H1 (cell line): Measurements from ENCODE around the gene IRX4. TPM values are rescaled to one million over a fixed set of nuclear protein-coding genes. Genes with fewer than 3 reads are reported as not detected.

ENCODE experiments used
- CTCF ChIA-PET: fragments of 300-600 bp; sonication (Branson Sonifier 250); formaldehyde crosslinking; loops from one replicate; lab custom pipeline; 2021; ENCODE audit not compliant: partially characterized antibody; lab: Charles Lee
- POLR2A ChIA-PET: fragments of 300-600 bp; sonication (Branson Sonifier 250); formaldehyde crosslinking; loops from one replicate; lab custom pipeline; 2021; ENCODE audit warnings: inconsistent platforms; ENCODE audit not compliant: partially characterized antibody; lab: Charles Lee
- DNase-seq, 2 experiments: peaks; one replicate each; pipeline versions ENCODE4 v3.0.0 to v3.0.0-alpha.2; 2010 to 2022; ENCODE audit warnings: low spot score in 2 of 2, low read depth in 1 of 2, mixed read lengths in 1 of 2
- FAIRE-seq: peaks from 2 replicates; lab custom pipeline; 2011; peaks lifted over from hg19 to GRCh38; lab: Jason Lieb, UNC
- H2AFZ ChIP-seq: 2 replicates; pipeline ENCODE4 v1.8.1; 2012; ENCODE audit warnings: low read length, inconsistent platforms
- H2AK5ac ChIP-seq: 2 replicates; pipeline ENCODE4 v1.6.1; 2013; ENCODE audit warnings: low read depth, low read length
- H2BK120ac ChIP-seq: replicated peaks from 2 replicates; pipeline ENCODE3; 2013; ENCODE audit warnings: low read depth, low read length, inconsistent platforms
- H2BK12ac ChIP-seq: 2 replicates; pipeline ENCODE4 v1.6.1; 2013; ENCODE audit warnings: low read depth, low read length
- H2BK15ac ChIP-seq: 2 replicates; pipeline ENCODE4 v1.6.1; 2013; ENCODE audit warnings: low read length
- H2BK20ac ChIP-seq: 2 replicates; pipeline ENCODE4 v1.6.1; 2013; ENCODE audit warnings: low read length
- H2BK5ac ChIP-seq: 2 replicates; pipeline ENCODE4 v1.6.1; 2013; ENCODE audit warnings: low read depth, low read length
- H3K14ac ChIP-seq: 2 replicates; pipeline ENCODE4 v1.6.1; 2013; ENCODE audit warnings: inconsistent platforms; ENCODE audit not compliant: insufficient read length
- H3K18ac ChIP-seq: 2 replicates; pipeline ENCODE4 v1.6.1; 2013; ENCODE audit warnings: low read length; ENCODE audit errors: extremely low read depth
- H3K23ac ChIP-seq: 2 replicates; pipeline ENCODE4 v1.6.1; 2013; ENCODE audit warnings: inconsistent platforms; ENCODE audit not compliant: insufficient read length
- H3K23me2 ChIP-seq: 2 replicates; pipeline ENCODE4 v1.6.1; 2013; ENCODE audit warnings: low read depth, low read length
- H3K27ac ChIP-seq: 2 replicates; pipeline ENCODE4 v1.6.1; 2011; ENCODE audit warnings: low read depth, low read length, inconsistent platforms
- H3K27me3 ChIP-seq, 4 experiments: replicated peaks in 1 of 4; 1 replicate in 1 of 4; 2 replicates in 3 of 4; pipeline versions ENCODE4 v1.6.1 to v1.8.1; 2011 to 2013; ENCODE audit warnings: low read length in 3 of 4, mild to moderate bottlenecking in 3 of 4, inconsistent platforms in 2 of 4, mixed read lengths in 2 of 4, moderate library complexity in 1 of 4; ENCODE audit not compliant: control insufficient read depth in 3 of 4, insufficient read depth in 3 of 4; ENCODE audit errors: extremely low read depth in 1 of 4
- H3K36me3 ChIP-seq, 4 experiments: 2 replicates each; pipeline versions ENCODE4 v1.6.1 to v1.8.1; 2011 to 2013; ENCODE audit warnings: mild to moderate bottlenecking in 4 of 4, low read length in 3 of 4, moderate library complexity in 2 of 4, control low read depth in 1 of 4, inconsistent platforms in 1 of 4; ENCODE audit not compliant: insufficient read depth in 4 of 4, control insufficient read depth in 2 of 4
- H3K4ac ChIP-seq: replicated peaks from 2 replicates; pipeline ENCODE3; 2013; ENCODE audit warnings: low read length, low read depth, mixed read lengths, inconsistent platforms; ENCODE audit not compliant: insufficient read length
- H3K4me1 ChIP-seq, 4 experiments: replicated peaks in 1 of 4; 1 replicate in 1 of 4; 2 replicates in 3 of 4; pipeline versions ENCODE4 v1.6.1 to v1.8.1; 2011 to 2013; ENCODE audit warnings: low read length in 3 of 4, inconsistent platforms in 2 of 4, mixed read lengths in 1 of 4; ENCODE audit not compliant: insufficient read depth in 4 of 4, control insufficient read depth in 3 of 4
- H3K4me2 ChIP-seq, 2 experiments: 2 replicates each; pipeline versions ENCODE4 v1.6.1 to v1.8.1; 2011 to 2013; ENCODE audit warnings: low read depth in 2 of 2, low read length in 2 of 2, control low read depth in 1 of 2, inconsistent platforms in 1 of 2, mild to moderate bottlenecking in 1 of 2; ENCODE audit not compliant: insufficient read depth in 1 of 2
- H3K4me3 ChIP-seq, 4 experiments: fragments of 200-600, 300-600 bp in 1 of 4; sonication (generic), shearing (Covaris generic), sonication (Bioruptor Twin) in 1 of 4; 2 replicates each; pipeline versions ENCODE4 v1.5.1 to v1.8.1; 2011 to 2016; ENCODE audit warnings: low read length in 4 of 4, low read depth in 3 of 4, control low read depth in 2 of 4, inconsistent platforms in 2 of 4, mild to moderate bottlenecking in 2 of 4, mixed read lengths in 1 of 4, moderate library complexity in 1 of 4; ENCODE audit not compliant: insufficient read depth in 2 of 4; ENCODE audit errors: extremely low read depth in 1 of 4
- H3K56ac ChIP-seq: replicated peaks from 2 replicates; pipeline ENCODE3; 2013; ENCODE audit warnings: low read depth, mild to moderate bottlenecking, mixed read lengths, low read length, inconsistent platforms; ENCODE audit not compliant: insufficient read length
- H3K79me1 ChIP-seq: 2 replicates; pipeline ENCODE4 v1.6.1; 2013; ENCODE audit warnings: low read depth, low read length, control low read depth
- H3K79me2 ChIP-seq, 2 experiments: 2 replicates each; pipeline versions ENCODE4 v1.6.1 to v1.8.1; 2012 to 2013; ENCODE audit warnings: low read length in 2 of 2, mild to moderate bottlenecking in 2 of 2, inconsistent platforms in 1 of 2; ENCODE audit not compliant: insufficient read depth in 2 of 2, control insufficient read depth in 1 of 2
- H3K9ac ChIP-seq, 4 experiments: replicated peaks in 1 of 4; 1 replicate in 1 of 4; 2 replicates in 3 of 4; pipeline versions ENCODE4 v1.6.1 to v1.8.1; 2011 to 2013; ENCODE audit warnings: low read depth in 3 of 4, low read length in 3 of 4, control low read depth in 2 of 4, mild to moderate bottlenecking in 2 of 4, moderate library complexity in 2 of 4, inconsistent platforms in 1 of 4; ENCODE audit errors: extremely low read depth in 1 of 4
- H3K9me3 ChIP-seq, 2 experiments: 2 replicates each; pipeline versions ENCODE4 v1.6.1 to v1.8.1; 2012 to 2013; ENCODE audit warnings: mild to moderate bottlenecking in 2 of 2, moderate library complexity in 2 of 2, control low read depth in 1 of 2, inconsistent platforms in 1 of 2, low read depth in 1 of 2, low read length in 1 of 2, mixed read lengths in 1 of 2; ENCODE audit not compliant: insufficient read depth in 2 of 2
- H4K20me1 ChIP-seq, 2 experiments: replicated peaks in 1 of 2; 2 replicates each; pipeline versions ENCODE3 to v1.8.1; 2011 to 2013; ENCODE audit warnings: inconsistent platforms in 2 of 2, low read length in 2 of 2, mild to moderate bottlenecking in 1 of 2; ENCODE audit not compliant: insufficient read depth in 2 of 2, control insufficient read depth in 1 of 2
- H4K5ac ChIP-seq: 2 replicates; pipeline ENCODE4 v1.6.1; 2013; ENCODE audit warnings: low read length, low read depth, mixed read lengths, inconsistent platforms; ENCODE audit not compliant: insufficient read length
- H4K8ac ChIP-seq: 2 replicates; pipeline ENCODE4 v1.8.0; 2013; ENCODE audit warnings: mild to moderate bottlenecking, moderate library complexity, low read length, inconsistent platforms; ENCODE audit not compliant: insufficient read depth; ENCODE audit errors: extremely low read depth
- H4K91ac ChIP-seq: replicated peaks from 2 replicates; pipeline ENCODE3; 2013; ENCODE audit warnings: low read length, mixed read lengths, inconsistent platforms; ENCODE audit not compliant: insufficient read length
- CEBPB ChIP-seq: IDR thresholded peaks from 2 replicates; pipeline ENCODE4 v1.6.1; 2012; ENCODE audit warnings: low read depth, low read length
- JUN ChIP-seq: IDR thresholded peaks from 2 replicates; pipeline ENCODE4 v1.6.1; 2011; ENCODE audit warnings: low read depth, mild to moderate bottlenecking, improper control_type of control experiment, low read length
- KDM4A ChIP-seq: IDR thresholded peaks from one replicate; pipeline ENCODE4 v1.7.1; 2012; ENCODE audit warnings: low read depth, mild to moderate bottlenecking, moderate library complexity, low read length, inconsistent platforms; ENCODE audit not compliant: severe bottlenecking
- MAX ChIP-seq: IDR thresholded peaks from 2 replicates; pipeline ENCODE4 v1.6.1; 2012; ENCODE audit warnings: inconsistent platforms
- POLR2AphosphoS5 ChIP-seq: IDR thresholded peaks from 2 replicates; pipeline ENCODE4 v1.6.1; 2011; ENCODE audit warnings: low read depth, low read length
- RFX5 ChIP-seq: IDR thresholded peaks from 2 replicates; pipeline ENCODE4 v1.6.1; 2011; ENCODE audit warnings: low read depth, low read length, improper control_type of control experiment, borderline replicate concordance
- RNF2 ChIP-seq: fragments of 200-900, 300-1000 bp; sonication (generic); IDR thresholded peaks from 2 replicates; pipeline ENCODE4 v1.7.1; 2016; ENCODE audit warnings: borderline replicate concordance, low read depth, mild to moderate bottlenecking, antibody characterized with exemption, low read length; ENCODE audit not compliant: poor library complexity, severe bottlenecking; ENCODE audit errors: missing control alignments
- SIX5 ChIP-seq: IDR thresholded peaks from 2 replicates; pipeline ENCODE4 v1.6.1; 2011; ENCODE audit warnings: mild to moderate bottlenecking, low read depth, low read length
- TCF12 ChIP-seq: IDR thresholded peaks from 2 replicates; pipeline ENCODE4 v1.6.1; 2011; ENCODE audit warnings: low read depth, mild to moderate bottlenecking, low read length
- YY1 ChIP-seq: IDR thresholded peaks from 2 replicates; pipeline ENCODE4 v1.6.1; 2011; ENCODE audit warnings: low read depth, mild to moderate bottlenecking, low read length
- ZNF274 ChIP-seq: IDR thresholded peaks from 2 replicates; pipeline ENCODE4 v1.7.0; 2012; ENCODE audit warnings: low read length, borderline replicate concordance; ENCODE audit errors: extremely low read depth
- WGBS, 2 experiments: shearing (Covaris generic) in 1 of 2; methylation state at CpG; one replicate each; pipeline versions ENCODE4 v1.1.6 to v1.1.7; 2013 to 2015; ENCODE audit warnings: low lambda C conversion rate in 2 of 2, mixed read lengths in 2 of 2, inconsistent platforms in 1 of 2, low coverage in 1 of 2, missing lambda C conversion rate in 1 of 2; ENCODE audit not compliant: insufficient replicate concordance in 2 of 2, insufficient coverage in 1 of 2, insufficient read length in 1 of 2; ENCODE audit errors: extremely low coverage in 1 of 2, missing lambda C conversion rate in 1 of 2; 5-methylcytosine and 5-hydroxymethylcytosine counted together
- polyA plus RNA-seq, 7 experiments: library from polyadenylated mRNA; depleted of rRNA in 3 of 7; stranded (reverse) in 5 of 7; unstranded in 2 of 7; fragments of >200 nt in 5 of 7; fragments of 200-250 nt in 2 of 7; gene quantifications; 1 replicate in 5 of 7; 2 replicates in 1 of 7; 4 replicates in 1 of 7; pipeline versions ENCODE4 v1.2.1 to v1.2.3, GENCODE V29; 2011 to 2013; ENCODE audit warnings: missing spikeins in 2 of 7, mixed read lengths in 2 of 7
- total RNA-seq: library from RNA; stranded (reverse); fragmentation: NEBNext Ultra II Directional; extraction: Animal tissue kit (Norgen Biotek cat#: 25700); gene quantifications from 2 replicates; pipeline ENCODE4 v1.2.1, GENCODE V29; 2021

Gene IRX4
- total and polyA plus RNA-seq, 2 of the 8 experiments (the other 6 are each of a cell fraction or from before 2014, with no cell fraction given) = 0.45 to 1.2 TPM

GRCh38 chr5:1892685-1893445 is 10.1 kb upstream of the IRX4 start:
- POLR2A ChIA-PET = no interaction called here
- H4K20me1 ChIP-seq = no peaks in the 10 kb centered on the region
- H3K9me3 ChIP-seq = no peaks in the 10 kb centered on the region
- H3K23ac ChIP-seq = no peak overlapping the region
- H3K23me2 ChIP-seq = no peaks in the 10 kb centered on the region; the same call in 1 of the 2 replicates
- no peak for DNase-seq
- H2BK15ac ChIP-seq = no peak overlapping the region
- FAIRE-seq = no peak
- H2AK5ac ChIP-seq = peak overlapping the region; percentile 13; the same call in 1 of the 2 replicates
- peaks cover 0 to 6% (median under 1%) of the 10 kb centered on the region in 4 experiments; a peak in 3 of 7 replicates for H3K4me1 ChIP-seq
- no peak overlapping the region for H2AFZ ChIP-seq
- no peak overlapping the region for H3K9ac ChIP-seq
- H2BK20ac ChIP-seq = no peak overlapping the region
- no peak overlapping the region for H3K14ac ChIP-seq
- TF ChIP-seq RFX5 = no peak
- TF ChIP-seq RNF2 = no peak
- TF ChIP-seq ZNF274 = no peak
- no peak for TF ChIP-seq YY1
- no peak for TF ChIP-seq CEBPB
- no peak for TF ChIP-seq KDM4A
- no peak for TF ChIP-seq TCF12
- TF ChIP-seq MAX = no peak
- TF ChIP-seq POLR2AphosphoS5 = no peak
- no peak for TF ChIP-seq JUN
- no peak for TF ChIP-seq SIX5
- TF ChIP-seq, all 59 proteins: peak for 0
- CTCF ChIA-PET = interaction anchor here (1.1 to 1.7 kb wide), 2 partner anchors 9 to 11 kb away, joined by 3 to 6 read pairs; no protein-coding TSS in a partner anchor
- Histone ChIP-seq H2BK5ac (no peak overlapping the region), H3K27me3 (peaks cover 3 to 21% (median 20%) of the 10 kb centered on the region in 4 experiments; a peak in 6 of 7 replicates), H3K27ac (no peak overlapping the region), H2BK12ac (no peak overlapping the region), H4K5ac (no peak overlapping the region), H2BK120ac (no peak overlapping the region), H3K4me2 (no peak overlapping the region), H4K91ac (no peak overlapping the region), H3K4me3 (no peak overlapping the region), H3K18ac (no peak overlapping the region; the same call in 1 of the 2 replicates), H3K79me1 (no peaks in the 10 kb centered on the region), H3K36me3 (no peaks in the 10 kb centered on the region), H4K8ac (0 out of 2 replicates have a peak overlapping the region, but pooled peaks have one; percentile 2), H3K79me2 (no peaks in the 10 kb centered on the region), H3K56ac (no peak overlapping the region), H3K4ac (no peak overlapping the region)
- WGBS, 2 experiments = 83% methylated on average over 22 of the region's 22 CpGs; no CpG with 5 or more reads in 1 of the 2 experiments
